H1 (cell line): ENCODE results near the gene RGL1. TPM values are rescaled to one million over a fixed set of nuclear protein-coding genes. Genes with fewer than 3 reads are reported as not detected.

Source experiments
- CTCF ChIA-PET: fragments of 300-600 bp; sonication (Branson Sonifier 250); formaldehyde crosslinking; loops from one replicate; lab custom pipeline; 2021; ENCODE audit not compliant: partially characterized antibody; lab: Charles Lee
- POLR2A ChIA-PET: fragments of 300-600 bp; sonication (Branson Sonifier 250); formaldehyde crosslinking; loops from one replicate; lab custom pipeline; 2021; ENCODE audit warnings: inconsistent platforms; ENCODE audit not compliant: partially characterized antibody; lab: Charles Lee
- DNase-seq, 2 experiments: peaks; one replicate each; pipeline versions ENCODE4 v3.0.0 to v3.0.0-alpha.2; 2010 to 2022; ENCODE audit warnings: low spot score in 2 of 2, low read depth in 1 of 2, mixed read lengths in 1 of 2
- FAIRE-seq: peaks from 2 replicates; lab custom pipeline; 2011; peaks lifted over from hg19 to GRCh38; lab: Jason Lieb, UNC
- H2AFZ ChIP-seq: 2 replicates; pipeline ENCODE4 v1.8.1; 2012; ENCODE audit warnings: low read length, inconsistent platforms
- H2AK5ac ChIP-seq: 2 replicates; pipeline ENCODE4 v1.6.1; 2013; ENCODE audit warnings: low read depth, low read length
- H2BK120ac ChIP-seq: replicated peaks from 2 replicates; pipeline ENCODE3; 2013; ENCODE audit warnings: low read depth, low read length, inconsistent platforms
- H2BK12ac ChIP-seq: 2 replicates; pipeline ENCODE4 v1.6.1; 2013; ENCODE audit warnings: low read depth, low read length
- H2BK15ac ChIP-seq: 2 replicates; pipeline ENCODE4 v1.6.1; 2013; ENCODE audit warnings: low read length
- H2BK20ac ChIP-seq: 2 replicates; pipeline ENCODE4 v1.6.1; 2013; ENCODE audit warnings: low read length
- H2BK5ac ChIP-seq: 2 replicates; pipeline ENCODE4 v1.6.1; 2013; ENCODE audit warnings: low read depth, low read length
- H3K14ac ChIP-seq: 2 replicates; pipeline ENCODE4 v1.6.1; 2013; ENCODE audit warnings: inconsistent platforms; ENCODE audit not compliant: insufficient read length
- H3K18ac ChIP-seq: 2 replicates; pipeline ENCODE4 v1.6.1; 2013; ENCODE audit warnings: low read length; ENCODE audit errors: extremely low read depth
- H3K23ac ChIP-seq: 2 replicates; pipeline ENCODE4 v1.6.1; 2013; ENCODE audit warnings: inconsistent platforms; ENCODE audit not compliant: insufficient read length
- H3K23me2 ChIP-seq: 2 replicates; pipeline ENCODE4 v1.6.1; 2013; ENCODE audit warnings: low read depth, low read length
- H3K27ac ChIP-seq: 2 replicates; pipeline ENCODE4 v1.6.1; 2011; ENCODE audit warnings: low read depth, low read length, inconsistent platforms
- H3K27me3 ChIP-seq, 4 experiments: replicated peaks in 1 of 4; 1 replicate in 1 of 4; 2 replicates in 3 of 4; pipeline versions ENCODE4 v1.6.1 to v1.8.1; 2011 to 2013; ENCODE audit warnings: low read length in 3 of 4, mild to moderate bottlenecking in 3 of 4, inconsistent platforms in 2 of 4, mixed read lengths in 2 of 4, moderate library complexity in 1 of 4; ENCODE audit not compliant: control insufficient read depth in 3 of 4, insufficient read depth in 3 of 4; ENCODE audit errors: extremely low read depth in 1 of 4
- H3K36me3 ChIP-seq, 4 experiments: 2 replicates each; pipeline versions ENCODE4 v1.6.1 to v1.8.1; 2011 to 2013; ENCODE audit warnings: mild to moderate bottlenecking in 4 of 4, low read length in 3 of 4, moderate library complexity in 2 of 4, control low read depth in 1 of 4, inconsistent platforms in 1 of 4; ENCODE audit not compliant: insufficient read depth in 4 of 4, control insufficient read depth in 2 of 4
- H3K4ac ChIP-seq: replicated peaks from 2 replicates; pipeline ENCODE3; 2013; ENCODE audit warnings: low read length, low read depth, mixed read lengths, inconsistent platforms; ENCODE audit not compliant: insufficient read length
- H3K4me1 ChIP-seq, 4 experiments: replicated peaks in 1 of 4; 1 replicate in 1 of 4; 2 replicates in 3 of 4; pipeline versions ENCODE4 v1.6.1 to v1.8.1; 2011 to 2013; ENCODE audit warnings: low read length in 3 of 4, inconsistent platforms in 2 of 4, mixed read lengths in 1 of 4; ENCODE audit not compliant: insufficient read depth in 4 of 4, control insufficient read depth in 3 of 4
- H3K4me2 ChIP-seq, 2 experiments: 2 replicates each; pipeline versions ENCODE4 v1.6.1 to v1.8.1; 2011 to 2013; ENCODE audit warnings: low read depth in 2 of 2, low read length in 2 of 2, control low read depth in 1 of 2, inconsistent platforms in 1 of 2, mild to moderate bottlenecking in 1 of 2; ENCODE audit not compliant: insufficient read depth in 1 of 2
- H3K4me3 ChIP-seq, 4 experiments: fragments of 200-600, 300-600 bp in 1 of 4; sonication (generic), shearing (Covaris generic), sonication (Bioruptor Twin) in 1 of 4; 2 replicates each; pipeline versions ENCODE4 v1.5.1 to v1.8.1; 2011 to 2016; ENCODE audit warnings: low read length in 4 of 4, low read depth in 3 of 4, control low read depth in 2 of 4, inconsistent platforms in 2 of 4, mild to moderate bottlenecking in 2 of 4, mixed read lengths in 1 of 4, moderate library complexity in 1 of 4; ENCODE audit not compliant: insufficient read depth in 2 of 4; ENCODE audit errors: extremely low read depth in 1 of 4
- H3K56ac ChIP-seq: replicated peaks from 2 replicates; pipeline ENCODE3; 2013; ENCODE audit warnings: low read depth, mild to moderate bottlenecking, mixed read lengths, low read length, inconsistent platforms; ENCODE audit not compliant: insufficient read length
- H3K79me1 ChIP-seq: 2 replicates; pipeline ENCODE4 v1.6.1; 2013; ENCODE audit warnings: low read depth, low read length, control low read depth
- H3K79me2 ChIP-seq, 2 experiments: 2 replicates each; pipeline versions ENCODE4 v1.6.1 to v1.8.1; 2012 to 2013; ENCODE audit warnings: low read length in 2 of 2, mild to moderate bottlenecking in 2 of 2, inconsistent platforms in 1 of 2; ENCODE audit not compliant: insufficient read depth in 2 of 2, control insufficient read depth in 1 of 2
- H3K9ac ChIP-seq, 4 experiments: replicated peaks in 1 of 4; 1 replicate in 1 of 4; 2 replicates in 3 of 4; pipeline versions ENCODE4 v1.6.1 to v1.8.1; 2011 to 2013; ENCODE audit warnings: low read depth in 3 of 4, low read length in 3 of 4, control low read depth in 2 of 4, mild to moderate bottlenecking in 2 of 4, moderate library complexity in 2 of 4, inconsistent platforms in 1 of 4; ENCODE audit errors: extremely low read depth in 1 of 4
- H3K9me3 ChIP-seq, 2 experiments: 2 replicates each; pipeline versions ENCODE4 v1.6.1 to v1.8.1; 2012 to 2013; ENCODE audit warnings: mild to moderate bottlenecking in 2 of 2, moderate library complexity in 2 of 2, control low read depth in 1 of 2, inconsistent platforms in 1 of 2, low read depth in 1 of 2, low read length in 1 of 2, mixed read lengths in 1 of 2; ENCODE audit not compliant: insufficient read depth in 2 of 2
- H4K20me1 ChIP-seq, 2 experiments: replicated peaks in 1 of 2; 2 replicates each; pipeline versions ENCODE3 to v1.8.1; 2011 to 2013; ENCODE audit warnings: inconsistent platforms in 2 of 2, low read length in 2 of 2, mild to moderate bottlenecking in 1 of 2; ENCODE audit not compliant: insufficient read depth in 2 of 2, control insufficient read depth in 1 of 2
- H4K5ac ChIP-seq: 2 replicates; pipeline ENCODE4 v1.6.1; 2013; ENCODE audit warnings: low read length, low read depth, mixed read lengths, inconsistent platforms; ENCODE audit not compliant: insufficient read length
- H4K8ac ChIP-seq: 2 replicates; pipeline ENCODE4 v1.8.0; 2013; ENCODE audit warnings: mild to moderate bottlenecking, moderate library complexity, low read length, inconsistent platforms; ENCODE audit not compliant: insufficient read depth; ENCODE audit errors: extremely low read depth
- H4K91ac ChIP-seq: replicated peaks from 2 replicates; pipeline ENCODE3; 2013; ENCODE audit warnings: low read length, mixed read lengths, inconsistent platforms; ENCODE audit not compliant: insufficient read length
- GABPA ChIP-seq: IDR thresholded peaks from 2 replicates; pipeline ENCODE4 v1.6.1; 2011; ENCODE audit warnings: mild to moderate bottlenecking, low read length, moderate library complexity, borderline replicate concordance; ENCODE audit not compliant: insufficient read depth
- KDM5A ChIP-seq: fragments of 200-600 bp; IDR thresholded peaks from 2 replicates; pipeline ENCODE4 v1.7.1; 2012; ENCODE audit warnings: mild to moderate bottlenecking, low read length, inconsistent platforms, mixed read lengths
- RNF2 ChIP-seq: fragments of 200-900, 300-1000 bp; sonication (generic); IDR thresholded peaks from 2 replicates; pipeline ENCODE4 v1.7.1; 2016; ENCODE audit warnings: borderline replicate concordance, low read depth, mild to moderate bottlenecking, antibody characterized with exemption, low read length; ENCODE audit not compliant: poor library complexity, severe bottlenecking; ENCODE audit errors: missing control alignments
- SAP30 ChIP-seq: fragments of 300-600 bp; sonication (generic); IDR thresholded peaks from 2 replicates; pipeline ENCODE4 v1.7.1; 2012; ENCODE audit warnings: low read length, moderate library complexity, mild to moderate bottlenecking, inconsistent platforms; ENCODE audit not compliant: insufficient read depth, insufficient replicate concordance
- SIN3A ChIP-seq, 2 experiments: IDR thresholded peaks in 1 of 2; conservative IDR thresholded peaks in 1 of 2; 2 replicates each; pipeline ENCODE4 v1.6.1; 2011 to 2012; ENCODE audit warnings: low read length in 2 of 2, improper control_type of control experiment in 1 of 2, low read depth in 1 of 2, mild to moderate bottlenecking in 1 of 2
- SP4 ChIP-seq: IDR thresholded peaks from 2 replicates; pipeline ENCODE4 v1.6.1; 2012; ENCODE audit warnings: low read length, inconsistent platforms
- SRF ChIP-seq: IDR thresholded peaks from 2 replicates; pipeline ENCODE4 v1.6.1; 2011; ENCODE audit warnings: mild to moderate bottlenecking, low read depth, low read length, moderate library complexity
- TAF7 ChIP-seq: optimal IDR thresholded peaks from 2 replicates; pipeline ENCODE3; 2011; ENCODE audit warnings: low read depth, mild to moderate bottlenecking, inconsistent platforms, low read length, moderate library complexity, borderline replicate concordance
- WGBS, 2 experiments: shearing (Covaris generic) in 1 of 2; methylation state at CpG; one replicate each; pipeline versions ENCODE4 v1.1.6 to v1.1.7; 2013 to 2015; ENCODE audit warnings: low lambda C conversion rate in 2 of 2, mixed read lengths in 2 of 2, inconsistent platforms in 1 of 2, low coverage in 1 of 2, missing lambda C conversion rate in 1 of 2; ENCODE audit not compliant: insufficient replicate concordance in 2 of 2, insufficient coverage in 1 of 2, insufficient read length in 1 of 2; ENCODE audit errors: extremely low coverage in 1 of 2, missing lambda C conversion rate in 1 of 2; 5-methylcytosine and 5-hydroxymethylcytosine counted together
- polyA plus RNA-seq, 7 experiments: library from polyadenylated mRNA; depleted of rRNA in 3 of 7; stranded (reverse) in 5 of 7; unstranded in 2 of 7; fragments of >200 nt in 5 of 7; fragments of 200-250 nt in 2 of 7; gene quantifications; 1 replicate in 5 of 7; 2 replicates in 1 of 7; 4 replicates in 1 of 7; pipeline versions ENCODE4 v1.2.1 to v1.2.3, GENCODE V29; 2011 to 2013; ENCODE audit warnings: missing spikeins in 2 of 7, mixed read lengths in 2 of 7
- total RNA-seq: library from RNA; stranded (reverse); fragmentation: NEBNext Ultra II Directional; extraction: Animal tissue kit (Norgen Biotek cat#: 25700); gene quantifications from 2 replicates; pipeline ENCODE4 v1.2.1, GENCODE V29; 2021

RGL1 gene
- total and polyA plus RNA-seq, 2 of the 8 experiments (the other 6 are each of a cell fraction or from before 2014, with no cell fraction given): 0.98 to 2.4 TPM

DNA sequence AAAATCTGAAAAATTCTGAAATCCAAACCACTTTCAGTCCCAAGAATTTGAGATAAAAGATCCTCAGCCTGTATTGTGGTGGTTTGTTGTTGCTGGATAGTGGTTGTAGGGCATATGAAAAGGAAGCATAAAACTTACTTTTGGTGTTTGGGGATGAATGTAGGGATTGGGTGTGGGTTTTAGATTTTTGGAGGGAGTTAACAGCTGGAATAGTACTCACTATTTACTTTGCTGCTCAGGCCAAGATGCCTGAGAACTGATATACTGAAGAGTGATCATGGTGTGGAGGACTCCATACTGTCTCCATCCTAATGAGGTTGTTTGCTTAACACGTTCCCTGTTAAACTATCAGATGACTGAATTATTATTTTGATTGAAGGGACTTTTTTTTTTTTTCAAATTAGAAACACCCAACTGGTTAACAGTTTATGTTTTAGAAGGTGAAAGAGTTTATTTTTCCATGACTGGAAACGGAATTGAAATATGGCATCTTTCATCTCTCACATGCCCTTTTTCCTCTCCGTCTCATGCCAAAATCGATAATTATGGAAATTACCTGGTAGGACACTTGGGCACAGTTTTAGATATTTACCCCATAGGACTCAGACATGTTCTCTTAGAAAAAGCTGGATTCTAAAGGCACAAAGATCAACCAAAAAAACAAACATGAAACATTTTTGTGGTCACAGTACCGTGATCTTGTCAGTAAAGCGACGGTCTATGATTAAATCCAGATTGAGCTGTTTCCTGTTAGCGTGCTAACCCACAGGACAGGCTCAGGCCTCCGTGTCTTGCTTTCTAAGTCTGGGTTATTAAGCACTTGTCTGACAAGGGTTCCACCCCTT lies 37.3 kb downstream of the RGL1 start:
- 89% methylated on average over 9 of the region's 9 CpGs; no CpG with 5 or more reads in 1 of the 2 experiments for WGBS, 2 experiments
- no peak overlapping the region for H3K4me3 ChIP-seq
- no peak overlapping the region for H3K14ac ChIP-seq
- no peak overlapping the region for H3K9ac ChIP-seq
- no peaks in the 10 kb centered on the region for H3K79me2 ChIP-seq
- H4K91ac ChIP-seq: no peak overlapping the region
- H3K56ac ChIP-seq: no peak overlapping the region
- H3K23ac ChIP-seq: no peak overlapping the region
- TF ChIP-seq GABPA (no peak), KDM5A (no peak), SRF (no peak), SP4 (no peak), RNF2 (no peak), SIN3A (conservative IDR thresholded peaks at IDR 0.05 in 1 of 2, IDR thresholded peaks at IDR 0.05 in 1 of 2; ENCODE audit: low read depth in 1 of 2, low read length in 2 of 2) (no peak), SAP30 (no peak), TAF7 (no peak)
- H3K23me2 ChIP-seq: no peaks in the 10 kb centered on the region
- H4K5ac ChIP-seq: no peak overlapping the region
- no peak overlapping the region for H3K27ac ChIP-seq
- H3K4me2 ChIP-seq: no peak overlapping the region
- H3K79me1 ChIP-seq: no peaks in the 10 kb centered on the region
- H2AK5ac ChIP-seq: no peak overlapping the region
- H3K4me1 ChIP-seq: no peaks in the 10 kb centered on the region
- FAIRE-seq: no peak
- H3K9me3 ChIP-seq: no peaks in the 10 kb centered on the region
- H2BK120ac ChIP-seq: no peak overlapping the region
- POLR2A ChIA-PET: no interaction called here
- no peak overlapping the region for H4K8ac ChIP-seq
- no peak overlapping the region for H3K4ac ChIP-seq
- no peaks in the 10 kb centered on the region for H3K36me3 ChIP-seq
- no peak overlapping the region for H2AFZ ChIP-seq
- no peak overlapping the region for H3K18ac ChIP-seq
- no peak for DNase-seq
- CTCF ChIA-PET: interaction anchor here (0.6 to 2.0 kb wide), 3 partner anchors 42 to 879 kb away, joined by 3 to 5 read pairs (median 4); no protein-coding TSS in a partner anchor
- H2BK15ac ChIP-seq: no peak overlapping the region
- no peak overlapping the region for H2BK12ac ChIP-seq
- H3K27me3 ChIP-seq: no peaks in the 10 kb centered on the region
- H2BK5ac ChIP-seq: no peak overlapping the region
- H4K20me1 ChIP-seq: no peaks in the 10 kb centered on the region
- H2BK20ac ChIP-seq: no peak overlapping the region
